GM21515 (cell line): Measurements from ENCODE around the gene DNAH5.
"Not testable (repeated sequence)": the region's sequence is repeated elsewhere in the genome, so short reads cannot be mapped to it uniquely, and the experiment has no call there.

Experiments used
- ATAC-seq: cut with Tn5 transposase; IDR thresholded peaks from one replicate; pipeline ENCODE4 v1.9.1; 2021; ENCODE audit not compliant: unreplicated experiment

Gene DNAH5, protein sequence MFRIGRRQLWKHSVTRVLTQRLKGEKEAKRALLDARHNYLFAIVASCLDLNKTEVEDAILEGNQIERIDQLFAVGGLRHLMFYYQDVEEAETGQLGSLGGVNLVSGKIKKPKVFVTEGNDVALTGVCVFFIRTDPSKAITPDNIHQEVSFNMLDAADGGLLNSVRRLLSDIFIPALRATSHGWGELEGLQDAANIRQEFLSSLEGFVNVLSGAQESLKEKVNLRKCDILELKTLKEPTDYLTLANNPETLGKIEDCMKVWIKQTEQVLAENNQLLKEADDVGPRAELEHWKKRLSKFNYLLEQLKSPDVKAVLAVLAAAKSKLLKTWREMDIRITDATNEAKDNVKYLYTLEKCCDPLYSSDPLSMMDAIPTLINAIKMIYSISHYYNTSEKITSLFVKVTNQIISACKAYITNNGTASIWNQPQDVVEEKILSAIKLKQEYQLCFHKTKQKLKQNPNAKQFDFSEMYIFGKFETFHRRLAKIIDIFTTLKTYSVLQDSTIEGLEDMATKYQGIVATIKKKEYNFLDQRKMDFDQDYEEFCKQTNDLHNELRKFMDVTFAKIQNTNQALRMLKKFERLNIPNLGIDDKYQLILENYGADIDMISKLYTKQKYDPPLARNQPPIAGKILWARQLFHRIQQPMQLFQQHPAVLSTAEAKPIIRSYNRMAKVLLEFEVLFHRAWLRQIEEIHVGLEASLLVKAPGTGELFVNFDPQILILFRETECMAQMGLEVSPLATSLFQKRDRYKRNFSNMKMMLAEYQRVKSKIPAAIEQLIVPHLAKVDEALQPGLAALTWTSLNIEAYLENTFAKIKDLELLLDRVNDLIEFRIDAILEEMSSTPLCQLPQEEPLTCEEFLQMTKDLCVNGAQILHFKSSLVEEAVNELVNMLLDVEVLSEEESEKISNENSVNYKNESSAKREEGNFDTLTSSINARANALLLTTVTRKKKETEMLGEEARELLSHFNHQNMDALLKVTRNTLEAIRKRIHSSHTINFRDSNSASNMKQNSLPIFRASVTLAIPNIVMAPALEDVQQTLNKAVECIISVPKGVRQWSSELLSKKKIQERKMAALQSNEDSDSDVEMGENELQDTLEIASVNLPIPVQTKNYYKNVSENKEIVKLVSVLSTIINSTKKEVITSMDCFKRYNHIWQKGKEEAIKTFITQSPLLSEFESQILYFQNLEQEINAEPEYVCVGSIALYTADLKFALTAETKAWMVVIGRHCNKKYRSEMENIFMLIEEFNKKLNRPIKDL (N-terminal part only)

GRCh38 chr5:13944560-13945199 is at the start of gene DNAH5:
Gene DNAH5 (minus strand): TSS chr5:13944688. CDS start chr5:13944438, 250 bp downstream.
- no peak for ATAC-seq

- ATAC-seq: no peak
These were observed 49.4 kb upstream of the DNAH5 start for GRCh38 chr5:13993926-13994325.

DNA sequence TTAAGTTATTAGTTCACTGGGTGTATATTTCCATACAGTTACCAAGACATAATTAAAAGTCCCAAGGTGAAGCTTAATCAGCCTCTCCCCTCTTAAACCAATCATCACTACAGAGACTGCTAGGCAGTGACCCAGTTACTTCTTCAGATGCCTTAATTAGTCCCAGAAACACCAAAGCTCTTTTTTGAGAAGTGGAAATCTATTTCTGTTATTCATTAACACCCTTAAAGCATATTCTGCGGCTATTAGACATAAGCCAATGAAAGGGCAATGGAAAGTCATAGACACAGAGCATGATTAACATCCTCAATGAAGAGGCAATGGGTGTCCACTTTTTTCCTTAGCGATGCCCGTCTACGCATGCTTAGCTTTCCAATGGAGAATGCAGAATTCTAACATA is 48.3 kb upstream of the DNAH5 start:
- no peak for ATAC-seq

GRCh38 chr5:13991365-13991764 is 46.9 kb upstream of the DNAH5 start:
- ATAC-seq: no peak

DNA sequence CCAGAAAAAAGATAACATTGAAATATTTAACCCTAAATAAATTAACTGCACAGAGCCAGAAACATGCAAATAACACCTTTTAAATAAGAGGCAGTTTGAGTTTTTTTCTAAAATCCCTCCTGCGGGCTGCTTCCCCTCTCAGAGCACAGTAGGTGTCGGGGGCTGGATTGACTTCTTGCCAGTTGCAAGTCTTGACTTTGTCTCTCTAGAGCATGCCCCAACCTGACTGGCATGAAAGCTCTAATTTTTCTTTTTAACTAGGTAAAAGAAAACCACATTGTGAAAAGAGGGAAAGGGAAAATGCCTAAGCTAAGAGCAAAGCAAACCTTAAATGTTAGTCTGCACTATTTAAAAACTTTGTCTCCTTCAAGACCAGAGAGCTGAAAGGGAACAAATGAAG is 46.4 kb upstream of the DNAH5 start:
- no peak for ATAC-seq

DNA sequence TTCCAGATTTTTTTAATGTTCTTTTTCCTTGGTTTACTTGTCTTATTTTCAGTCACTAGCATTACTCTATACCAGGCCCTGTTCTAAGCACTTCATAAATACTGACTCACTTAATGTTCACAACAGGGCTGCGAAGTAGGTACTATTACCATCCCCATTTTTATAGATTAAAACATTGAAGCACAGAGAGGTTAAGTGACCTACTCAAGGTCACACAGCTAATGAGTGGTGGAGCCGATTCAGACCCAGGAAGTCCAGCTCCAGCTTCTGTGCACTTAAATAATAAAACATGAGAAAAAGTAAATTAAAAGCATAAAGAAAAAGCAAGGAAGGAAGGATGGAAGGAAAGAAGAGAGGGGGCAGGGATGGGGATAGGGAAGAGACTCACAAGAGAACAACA is 45.3 kb upstream of the DNAH5 start:
- ATAC-seq: no peak

- ATAC-seq: no peak
These were observed 43.5 kb upstream of the DNAH5 start for GRCh38 chr5:13987843-13988464.

DNA sequence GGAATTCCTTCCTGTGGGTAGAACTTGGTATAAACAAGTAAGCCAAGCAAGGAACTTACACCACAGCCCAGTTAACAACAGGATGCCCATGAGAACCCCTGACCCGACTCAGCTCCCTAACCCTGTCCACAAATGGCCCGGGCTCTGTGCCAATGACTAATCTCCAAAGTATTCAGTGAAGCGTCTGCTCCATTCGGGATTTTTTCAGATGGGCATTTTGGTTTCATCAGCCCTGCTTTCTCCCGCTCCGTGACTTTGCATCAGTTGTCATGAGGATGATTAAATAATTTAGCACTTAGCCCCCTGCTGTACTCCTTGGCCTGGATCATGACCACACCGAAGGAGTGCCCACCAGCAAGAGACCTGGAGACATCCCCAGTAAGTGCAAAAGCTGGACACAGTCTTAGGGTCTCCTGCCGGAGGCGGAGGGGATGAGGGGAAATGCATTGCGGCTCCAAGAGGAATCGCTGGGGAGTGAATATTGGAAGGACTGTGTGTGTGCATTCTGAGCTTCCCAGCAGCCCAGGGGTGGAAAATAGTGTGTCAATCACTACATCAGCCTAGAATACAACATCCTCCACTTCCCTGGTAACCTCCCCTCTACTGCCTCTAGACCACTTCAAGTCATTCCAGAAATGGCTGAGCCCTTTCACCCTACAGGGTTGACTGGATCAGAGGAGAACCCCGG is 41.4 kb upstream of the DNAH5 start:
- no peak for ATAC-seq

DNA sequence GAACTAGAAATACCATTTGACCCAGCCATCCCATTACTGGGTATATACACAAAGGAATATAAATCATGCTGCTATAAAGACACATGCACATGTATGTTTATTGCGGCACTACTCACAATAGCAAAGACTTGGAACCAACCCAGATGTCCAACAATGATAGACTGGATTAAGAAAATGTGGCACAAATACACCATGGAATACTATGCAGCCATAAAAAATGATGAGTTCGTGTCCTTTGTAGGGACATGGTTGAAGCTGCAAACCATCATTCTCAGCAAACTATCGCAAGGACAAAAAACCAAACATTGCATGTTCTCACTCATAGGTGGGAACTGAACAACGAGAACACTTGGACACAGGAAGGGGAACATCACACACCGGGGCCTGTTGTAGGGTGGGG is 40.4 kb upstream of the DNAH5 start:
- ATAC-seq: not testable (repeated sequence)

- no peak for ATAC-seq
These were observed 32.7 kb upstream of the DNAH5 start for GRCh38 chr5:13976867-13977830.

GRCh38 chr5:13976223-13976622 is 31.7 kb upstream of the DNAH5 start:
- ATAC-seq: no peak

GRCh38 chr5:13975246-13975645 is 30.8 kb upstream of the DNAH5 start:
- no peak for ATAC-seq

- ATAC-seq: no peak
These were observed 29.2 kb upstream of the DNAH5 start for GRCh38 chr5:13973724-13974123.

DNA sequence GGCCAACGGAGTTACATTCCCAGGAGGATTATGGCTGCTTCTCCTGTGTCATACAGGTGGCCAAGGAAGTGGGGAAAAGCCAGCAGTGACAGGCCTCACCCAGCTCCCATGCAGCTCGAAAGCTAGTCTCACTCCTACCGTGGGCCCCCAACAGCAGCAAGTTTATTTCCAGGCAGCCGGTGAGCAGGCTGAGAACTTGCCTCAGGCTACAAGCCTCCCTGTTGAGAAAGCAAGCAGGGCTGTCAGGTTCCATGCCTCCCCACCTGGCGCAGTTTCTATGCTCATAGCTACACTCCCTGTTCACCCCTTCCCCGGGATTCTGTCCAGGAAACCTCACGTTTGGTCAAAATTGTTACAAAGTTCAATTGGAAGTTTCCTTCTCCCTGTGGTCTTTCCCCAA is 27.5 kb upstream of the DNAH5 start:
- ATAC-seq: no peak

DNA sequence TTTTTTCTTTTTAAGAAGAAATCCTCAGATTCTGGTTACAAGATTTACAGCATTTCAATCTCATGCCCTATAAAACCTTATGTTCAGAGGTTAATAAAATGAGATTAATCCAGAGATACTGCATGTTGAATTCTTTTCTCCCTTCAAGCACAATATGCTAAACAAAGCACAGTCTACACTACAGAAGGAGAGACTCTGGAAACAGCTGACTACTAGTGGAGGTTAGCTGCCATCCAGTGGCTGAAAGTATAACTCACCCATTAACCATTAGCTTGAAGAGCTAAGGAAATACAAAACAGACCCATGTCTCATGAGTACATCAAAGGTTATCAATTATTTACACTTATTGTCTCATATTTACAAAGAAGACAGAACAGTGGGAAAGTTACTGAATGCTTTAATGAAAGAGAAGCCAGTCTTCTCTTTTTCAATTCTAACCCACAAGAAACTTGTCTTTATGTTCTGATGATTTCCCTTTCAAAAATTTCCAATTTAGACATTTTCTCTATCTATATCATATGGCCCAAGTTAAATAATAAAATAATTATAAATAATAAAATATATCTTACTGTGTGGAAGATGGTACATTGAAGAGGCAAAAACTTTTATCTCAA is 12.7 kb upstream of the DNAH5 start:
- peak; percentile 96 for ATAC-seq

DNA sequence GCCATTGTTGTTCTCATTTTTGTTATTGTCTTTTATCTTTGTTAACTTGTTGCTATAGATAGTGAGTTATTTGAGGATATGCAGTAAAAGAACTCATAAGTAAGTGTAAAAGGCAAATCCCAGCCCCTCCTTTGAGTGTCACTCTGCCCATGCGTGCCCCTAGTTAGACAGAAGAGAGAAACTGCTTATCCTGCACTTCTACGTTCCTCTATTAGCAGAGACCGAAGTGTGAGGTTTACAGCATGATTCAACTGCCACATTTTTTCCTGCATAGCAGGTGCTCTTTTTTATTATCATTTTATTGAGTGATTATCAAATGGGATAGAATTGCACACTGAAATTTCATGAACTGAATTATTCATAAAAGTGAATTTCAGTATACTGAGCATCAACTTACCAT is 12.0 kb upstream of the DNAH5 start:
- ATAC-seq: no peak

DNA sequence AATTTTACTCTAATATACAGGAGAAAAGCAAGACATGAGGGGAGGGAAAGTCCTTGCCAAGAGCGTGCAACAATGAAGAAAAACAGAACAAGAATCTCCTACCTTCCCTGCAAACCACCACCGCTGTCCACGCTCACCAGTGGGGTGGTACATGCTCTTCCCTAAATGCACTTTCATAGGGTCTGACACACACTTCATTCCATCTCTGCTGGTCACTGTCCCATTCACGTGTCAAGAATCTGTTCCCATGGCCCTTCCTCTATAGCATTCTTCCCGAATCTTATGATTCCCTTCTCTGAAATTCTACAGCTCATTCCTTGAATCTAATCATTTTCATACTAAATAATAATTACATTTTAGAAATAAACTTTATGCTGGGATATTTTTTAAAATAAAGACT is 11.4 kb upstream of the DNAH5 start:
- no peak for ATAC-seq

DNA sequence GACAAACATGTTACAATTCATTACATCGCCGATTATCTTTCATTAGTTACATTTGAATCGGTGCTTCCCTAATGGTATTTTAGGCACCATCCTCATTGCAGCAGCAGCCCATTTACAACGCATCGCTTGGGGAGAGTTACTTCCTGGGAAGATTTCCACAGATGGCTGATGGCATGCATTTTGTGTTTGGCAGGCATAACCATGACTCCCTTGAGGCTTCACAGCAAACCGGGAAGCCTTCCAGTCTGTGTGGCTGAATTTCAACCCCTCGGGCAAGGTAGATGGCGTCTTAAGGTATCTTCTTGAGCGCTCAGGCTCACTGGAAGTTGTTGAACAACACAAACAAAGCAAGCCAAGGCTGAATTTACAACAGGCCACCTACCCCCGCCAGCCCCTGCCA is 1.6 kb upstream of the DNAH5 start:
- no peak for ATAC-seq
